Activated CD4-positive, CD25-positive, alpha-beta regulatory T cell treated with anti-CD3 and anti-CD28 coated beads, Interleukin-2, amount 50 U/mL, for 24 hours (primary cell): Measurements from ENCODE around the gene CABCOCO1.
"Not testable (repeated sequence)": the region's sequence is repeated elsewhere in the genome, so short reads cannot be mapped to it uniquely, and the experiment has no call there.

Experiments used
- ATAC-seq, 2 donors: fragments of 150-1000 bp; cut with Tn5 transposase; one replicate each; pipeline ENCODE4 v1.10.0; 2021; ENCODE audit warnings: mild to moderate bottlenecking in 1 of 2, moderate library complexity in 1 of 2

Gene CABCOCO1

GRCh38 chr10:61721431-61721830 is 58.7 kb downstream of the CABCOCO1 start:
- no peak for ATAC-seq

GRCh38 chr10:61725221-61725620 is 62.5 kb downstream of the CABCOCO1 start:
- not testable (repeated sequence) for ATAC-seq

GRCh38 chr10:61729596-61729995 is 66.9 kb downstream of the CABCOCO1 start:
- no peak for ATAC-seq

GRCh38 chr10:61730671-61731070 is 67.9 kb downstream of the CABCOCO1 start:
- no peak for ATAC-seq

- ATAC-seq = no peak
Observed at GRCh38 chr10:61731638-61732037, 68.9 kb downstream of the CABCOCO1 start.

GRCh38 chr10:61732629-61733278 is 70.0 kb downstream of the CABCOCO1 start:
- ATAC-seq = no peak

GRCh38 chr10:61733358-61733940 is 70.7 kb downstream of the CABCOCO1 start:
- no peak for ATAC-seq

- no peak for ATAC-seq
Observed at GRCh38 chr10:61735882-61736281, 73.2 kb downstream of the CABCOCO1 start.

- not testable (repeated sequence) for ATAC-seq
Observed at GRCh38 chr10:61737455-61737854, 74.7 kb downstream of the CABCOCO1 start.

GRCh38 chr10:61742812-61743211 is 80.1 kb downstream of the CABCOCO1 start:
- no peak for ATAC-seq

GRCh38 chr10:61744469-61744868 is 81.7 kb downstream of the CABCOCO1 start:
- ATAC-seq = no peak

- ATAC-seq = peak; percentile 25 to 26
Observed at GRCh38 chr10:61746377-61746776, 83.6 kb downstream of the CABCOCO1 start.

GRCh38 chr10:61747307-61747706 is 84.6 kb downstream of the CABCOCO1 start:
- ATAC-seq = no peak

GRCh38 chr10:61749291-61749690 is 86.6 kb downstream of the CABCOCO1 start:
- no peak for ATAC-seq

- ATAC-seq = peak; percentile 89 to 93
Observed at GRCh38 chr10:61750943-61751471, 88.3 kb downstream of the CABCOCO1 start.

GRCh38 chr10:61751599-61751998 is 88.9 kb downstream of the CABCOCO1 start:
- ATAC-seq = no peak

GRCh38 chr10:61752111-61753011 is 89.6 kb downstream of the CABCOCO1 start:
- no peak for ATAC-seq

GRCh38 chr10:61753453-61753852 is 90.7 kb downstream of the CABCOCO1 start:
- no peak for ATAC-seq

- ATAC-seq = no peak
Observed at GRCh38 chr10:61754587-61755550, 92.1 kb downstream of the CABCOCO1 start.

GRCh38 chr10:61757001-61757400 is 94.3 kb downstream of the CABCOCO1 start:
- ATAC-seq = no peak

- no peak for ATAC-seq
Observed at GRCh38 chr10:61757525-61758397, 95.0 kb downstream of the CABCOCO1 start.
